ENCODE measurements around the gene CLIC3.

GRCh38 chr9:136947028-136947891 is 49.1 kb downstream of the CLIC3 start:
- TF ChIP-seq CTCF (conservative IDR thresholded peaks at IDR 0.05; ENCODE audit: low read depth, low read length): no peak
- no peak for TF ChIP-seq EZH2 (IDR thresholded peaks at IDR 0.05; ENCODE audit: borderline replicate concordance, low read depth, low read length, poor library complexity, severe bottlenecking)

Data from A673 (cell line).